SK-N-SH treated with all-trans-retinoic acid at 6 μM for 48 hours (cell line): ENCODE measurements around the gene JAK1.

Experiments
- ATAC-seq: fragments of 200-7000 bp; cut with Tn5 transposase; 3 replicates; pipeline ENCODE4 v1.9.1; 2020; ENCODE audit warnings: mild to moderate bottlenecking, moderate library complexity
- ARNTL ChIP-seq: fragments of 450-650 bp; formaldehyde crosslinking; IDR thresholded peaks from 2 replicates; pipeline ENCODE4 v1.5.0; 2020; ENCODE audit warnings: low read depth, mild to moderate bottlenecking, moderate library complexity, borderline replicate concordance
- BACH2 ChIP-seq: fragments of 250-450 bp; sonication (Bioruptor Pico); IDR thresholded peaks from 2 replicates; pipeline ENCODE4 v1.9.0; 2021; ENCODE audit warnings: mild to moderate bottlenecking, borderline replicate concordance
- CSDC2 ChIP-seq: fragments of 250-450 bp; sonication (Bioruptor Pico); IDR thresholded peaks from 2 replicates; pipeline ENCODE4 v1.5.0; 2020; ENCODE audit warnings: mild to moderate bottlenecking, moderate library complexity
- CSRNP3 ChIP-seq: fragments of 250-450 bp; sonication (Bioruptor Pico); IDR thresholded peaks from 2 replicates; pipeline ENCODE4 v1.5.1; 2021; ENCODE audit warnings: mild to moderate bottlenecking, moderate library complexity
- ESRRG ChIP-seq: fragments of 250-450 bp; sonication (Bioruptor Pico); IDR thresholded peaks from 2 replicates; pipeline ENCODE4 v1.6.1; 2021; ENCODE audit warnings: mild to moderate bottlenecking
- GLIS3 ChIP-seq: fragments of 250-450 bp; sonication (Bioruptor Pico); IDR thresholded peaks from 2 replicates; pipeline ENCODE4 v1.5.0; 2020; ENCODE audit warnings: mild to moderate bottlenecking, moderate library complexity
- ISL1 ChIP-seq: fragments of 250-450 bp; sonication (Bioruptor Pico); IDR thresholded peaks from 2 replicates; pipeline ENCODE4 v2.1.2; 2022; ENCODE audit warnings: mild to moderate bottlenecking, moderate library complexity
- OSR1 ChIP-seq: fragments of 250-450 bp; sonication (Bioruptor Pico); IDR thresholded peaks from 2 replicates; pipeline ENCODE4 v1.8.0; 2022; ENCODE audit warnings: moderate library complexity, mild to moderate bottlenecking, inconsistent platforms
- POU6F1 ChIP-seq: fragments of 250-450 bp; sonication (Bioruptor Pico); IDR thresholded peaks from 2 replicates; pipeline ENCODE4 v1.8.0; 2021; ENCODE audit warnings: low read depth, mild to moderate bottlenecking, moderate library complexity, borderline replicate concordance
- PPARA ChIP-seq: fragments of 250-450 bp; sonication (Bioruptor Pico); IDR thresholded peaks from 2 replicates; pipeline ENCODE4 v1.5.0; 2020; ENCODE audit warnings: mild to moderate bottlenecking, borderline replicate concordance
- RARB ChIP-seq: fragments of 250-450 bp; sonication (Bioruptor Pico); IDR thresholded peaks from 2 replicates; pipeline ENCODE4 v1.8.0; 2021; ENCODE audit warnings: mild to moderate bottlenecking, moderate library complexity
- SNAI2 ChIP-seq: fragments of 250-450 bp; sonication (Bioruptor Pico); IDR thresholded peaks from 2 replicates; pipeline ENCODE4 v1.5.0; 2020; ENCODE audit warnings: mild to moderate bottlenecking, moderate library complexity
- TCF4 ChIP-seq: fragments of 250-450 bp; sonication (Bioruptor Pico); IDR thresholded peaks from 2 replicates; pipeline ENCODE4 v1.8.0; 2021; ENCODE audit warnings: mild to moderate bottlenecking, moderate library complexity, borderline replicate concordance
- TOX ChIP-seq: fragments of 250-450 bp; sonication (Bioruptor Pico); IDR thresholded peaks from 2 replicates; pipeline ENCODE4 v1.8.0; 2021; ENCODE audit warnings: mild to moderate bottlenecking, moderate library complexity, borderline replicate concordance
- TSHZ2 ChIP-seq: fragments of 250-450 bp; sonication (Bioruptor Pico); IDR thresholded peaks from 2 replicates; pipeline ENCODE4 v1.5.0; 2020; ENCODE audit warnings: mild to moderate bottlenecking, moderate library complexity
- ZC3H10 ChIP-seq: fragments of 250-450 bp; sonication (Bioruptor Pico); IDR thresholded peaks from 2 replicates; pipeline ENCODE4 v1.5.1; 2021; ENCODE audit warnings: mild to moderate bottlenecking, moderate library complexity
- ZFP3 ChIP-seq: fragments of 250-450 bp; sonication (Bioruptor Pico); IDR thresholded peaks from 2 replicates; pipeline ENCODE4 v1.5.0; 2020; ENCODE audit warnings: mild to moderate bottlenecking, moderate library complexity
- ZNF565 ChIP-seq: fragments of 450-650 bp; formaldehyde crosslinking; conservative IDR thresholded peaks from 2 replicates; pipeline ENCODE4 v1.5.0; 2020; ENCODE audit warnings: low read depth, mild to moderate bottlenecking, moderate library complexity
- ZNF70 ChIP-seq: fragments of 450-650 bp; formaldehyde crosslinking; IDR thresholded peaks from 2 replicates; pipeline ENCODE4 v1.5.0; 2020; ENCODE audit warnings: mild to moderate bottlenecking, moderate library complexity
- ZNF8 ChIP-seq: fragments of 450-650 bp; formaldehyde crosslinking; IDR thresholded peaks from 2 replicates; pipeline ENCODE4 v1.5.0; 2020; ENCODE audit warnings: mild to moderate bottlenecking, moderate library complexity
- TF ChIP-seq, protein P1 (sequence below): fragments of 250-450 bp; sonication (Bioruptor Pico); IDR thresholded peaks from 2 replicates; pipeline ENCODE4 v1.8.0; 2020; ENCODE audit warnings: mild to moderate bottlenecking, moderate library complexity, borderline replicate concordance

JAK1 gene

GRCh38 chr1:64849942-64850341, 116.4 kb downstream of the JAK1 start:
- no peak for ATAC-seq
- no peak for TF ChIP-seq CSDC2 (CRISPR knock-in tag)
- no peak for TF ChIP-seq PPARA
- no peak for TF ChIP-seq ISL1 (CRISPR knock-in tag)
- no peak for TF ChIP-seq ARNTL
- no peak for TF ChIP-seq RARB (CRISPR knock-in tag)
- TF ChIP-seq ZFP3: no peak
- TF ChIP-seq SNAI2 (CRISPR knock-in tag): no peak
- TF ChIP-seq ZNF565: no peak
- no peak for TF ChIP-seq TCF4 (CRISPR knock-in tag)
- TF ChIP-seq, all 23 proteins: peak for 0

DNA sequence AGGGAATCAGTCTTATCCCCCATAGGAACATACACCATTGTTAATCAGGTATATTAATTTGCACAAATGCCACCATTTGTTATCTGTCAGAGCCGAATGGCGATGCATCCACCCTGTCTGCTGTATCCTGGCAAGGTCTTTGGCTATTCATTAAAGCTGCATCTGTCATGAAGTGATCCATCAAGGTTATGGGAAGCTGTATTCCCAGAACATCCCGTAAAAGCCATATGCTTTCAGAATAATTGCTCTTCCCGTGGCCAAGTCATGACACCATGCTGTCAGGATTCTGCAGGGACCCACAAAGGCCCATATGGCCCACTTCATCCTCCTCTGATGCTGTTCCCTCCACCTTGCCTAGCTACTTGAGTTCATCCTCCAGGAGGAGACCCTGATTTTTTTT, 117.5 kb downstream of the JAK1 start:
- no peak for ATAC-seq
- TF ChIP-seq ARNTL (no peak), ESRRG (CRISPR knock-in tag) (no peak), GLIS3 (CRISPR knock-in tag) (no peak), CSDC2 (CRISPR knock-in tag) (no peak), ZNF565 (no peak), SNAI2 (CRISPR knock-in tag) (no peak), TCF4 (CRISPR knock-in tag) (no peak), CSRNP3 (no peak), ZC3H10 (no peak), RARB (CRISPR knock-in tag) (no peak), ZFP3 (no peak), TSHZ2 (CRISPR knock-in tag) (no peak), ZNF70 (CRISPR knock-in tag) (no peak), ZNF8 (CRISPR knock-in tag) (no peak), OSR1 (CRISPR knock-in tag) (no peak), PPARA (no peak)
- TF ChIP-seq, protein P1, sequence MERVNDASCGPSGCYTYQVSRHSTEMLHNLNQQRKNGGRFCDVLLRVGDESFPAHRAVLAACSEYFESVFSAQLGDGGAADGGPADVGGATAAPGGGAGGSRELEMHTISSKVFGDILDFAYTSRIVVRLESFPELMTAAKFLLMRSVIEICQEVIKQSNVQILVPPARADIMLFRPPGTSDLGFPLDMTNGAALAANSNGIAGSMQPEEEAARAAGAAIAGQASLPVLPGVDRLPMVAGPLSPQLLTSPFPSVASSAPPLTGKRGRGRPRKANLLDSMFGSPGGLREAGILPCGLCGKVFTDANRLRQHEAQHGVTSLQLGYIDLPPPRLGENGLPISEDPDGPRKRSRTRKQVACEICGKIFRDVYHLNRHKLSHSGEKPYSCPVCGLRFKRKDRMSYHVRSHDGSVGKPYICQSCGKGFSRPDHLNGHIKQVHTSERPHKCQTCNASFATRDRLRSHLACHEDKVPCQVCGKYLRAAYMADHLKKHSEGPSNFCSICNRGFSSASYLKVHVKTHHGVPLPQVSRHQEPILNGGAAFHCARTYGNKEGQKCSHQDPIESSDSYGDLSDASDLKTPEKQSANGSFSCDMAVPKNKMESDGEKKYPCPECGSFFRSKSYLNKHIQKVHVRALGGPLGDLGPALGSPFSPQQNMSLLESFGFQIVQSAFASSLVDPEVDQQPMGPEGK (CRISPR knock-in tag): no peak

DNA sequence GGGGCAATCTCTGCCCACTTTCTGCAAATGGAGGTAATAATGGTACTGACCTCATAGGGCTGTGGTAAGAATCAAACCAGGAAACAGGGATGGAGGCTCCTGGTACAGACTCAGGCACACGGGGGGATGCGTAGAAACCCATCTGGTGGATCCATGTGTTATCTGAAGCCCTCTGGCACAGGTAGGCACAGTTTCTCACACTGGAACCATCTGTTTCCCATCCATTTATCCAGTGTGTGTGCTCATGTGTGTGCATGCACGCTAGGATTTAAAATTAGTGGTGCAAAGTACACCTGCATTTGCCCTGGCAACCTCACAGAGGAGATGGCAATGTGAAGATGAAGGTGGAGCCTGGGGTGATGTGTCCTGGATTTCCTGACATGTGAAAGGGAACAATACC, 118.2 kb downstream of the JAK1 start:
- ATAC-seq: no peak
- no peak for TF ChIP-seq BACH2 (CRISPR knock-in tag)
- TF ChIP-seq, all 23 proteins: peak for 0

DNA sequence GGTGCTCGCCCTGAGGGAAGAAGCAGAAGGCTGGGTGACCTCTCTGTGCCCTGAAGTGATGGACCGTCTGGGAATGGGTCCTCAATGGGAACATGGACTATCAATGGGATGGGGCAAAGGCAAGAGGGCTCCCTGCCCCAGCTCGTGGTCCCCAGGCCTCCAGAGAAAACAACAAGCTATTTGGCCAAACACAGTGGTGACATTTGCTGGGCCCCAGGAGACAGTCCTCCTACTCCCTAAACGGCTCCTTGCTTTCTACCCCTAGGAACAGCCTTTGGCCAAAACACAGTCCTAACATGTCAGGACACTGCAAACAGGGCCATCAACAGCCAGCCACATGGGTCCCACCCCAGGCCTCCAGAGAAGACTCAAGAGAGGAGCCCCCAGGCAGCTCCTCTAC, 118.7 kb downstream of the JAK1 start:
- TF ChIP-seq CSRNP3: no peak
- no peak for TF ChIP-seq ZNF8 (CRISPR knock-in tag)
- no peak for TF ChIP-seq PPARA
- TF ChIP-seq ZNF70 (CRISPR knock-in tag): no peak
- no peak for TF ChIP-seq SNAI2 (CRISPR knock-in tag)
- TF ChIP-seq TOX (CRISPR knock-in tag): no peak
- TF ChIP-seq ESRRG (CRISPR knock-in tag): no peak
- TF ChIP-seq POU6F1 (CRISPR knock-in tag): no peak
- ATAC-seq: no peak
